H1 (cell line): Measurements from ENCODE around the gene SLC25A12. TPM values are rescaled to one million over a fixed set of nuclear protein-coding genes. Genes with fewer than 3 reads are reported as not detected.

Experiments used
- CTCF ChIA-PET: fragments of 300-600 bp; sonication (Branson Sonifier 250); formaldehyde crosslinking; loops from one replicate; lab custom pipeline; 2021; ENCODE audit not compliant: partially characterized antibody; lab: Charles Lee
- POLR2A ChIA-PET: fragments of 300-600 bp; sonication (Branson Sonifier 250); formaldehyde crosslinking; loops from one replicate; lab custom pipeline; 2021; ENCODE audit warnings: inconsistent platforms; ENCODE audit not compliant: partially characterized antibody; lab: Charles Lee
- DNase-seq, 2 experiments: peaks; one replicate each; pipeline versions ENCODE4 v3.0.0 to v3.0.0-alpha.2; 2010 to 2022; ENCODE audit warnings: low spot score in 2 of 2, low read depth in 1 of 2, mixed read lengths in 1 of 2
- FAIRE-seq: peaks from 2 replicates; lab custom pipeline; 2011; peaks lifted over from hg19 to GRCh38; lab: Jason Lieb, UNC
- H2AFZ ChIP-seq: 2 replicates; pipeline ENCODE4 v1.8.1; 2012; ENCODE audit warnings: low read length, inconsistent platforms
- H2AK5ac ChIP-seq: 2 replicates; pipeline ENCODE4 v1.6.1; 2013; ENCODE audit warnings: low read depth, low read length
- H2BK120ac ChIP-seq: replicated peaks from 2 replicates; pipeline ENCODE3; 2013; ENCODE audit warnings: low read depth, low read length, inconsistent platforms
- H2BK12ac ChIP-seq: 2 replicates; pipeline ENCODE4 v1.6.1; 2013; ENCODE audit warnings: low read depth, low read length
- H2BK15ac ChIP-seq: 2 replicates; pipeline ENCODE4 v1.6.1; 2013; ENCODE audit warnings: low read length
- H2BK20ac ChIP-seq: 2 replicates; pipeline ENCODE4 v1.6.1; 2013; ENCODE audit warnings: low read length
- H2BK5ac ChIP-seq: 2 replicates; pipeline ENCODE4 v1.6.1; 2013; ENCODE audit warnings: low read depth, low read length
- H3K14ac ChIP-seq: 2 replicates; pipeline ENCODE4 v1.6.1; 2013; ENCODE audit warnings: inconsistent platforms; ENCODE audit not compliant: insufficient read length
- H3K18ac ChIP-seq: 2 replicates; pipeline ENCODE4 v1.6.1; 2013; ENCODE audit warnings: low read length; ENCODE audit errors: extremely low read depth
- H3K23ac ChIP-seq: 2 replicates; pipeline ENCODE4 v1.6.1; 2013; ENCODE audit warnings: inconsistent platforms; ENCODE audit not compliant: insufficient read length
- H3K23me2 ChIP-seq: 2 replicates; pipeline ENCODE4 v1.6.1; 2013; ENCODE audit warnings: low read depth, low read length
- H3K27ac ChIP-seq: 2 replicates; pipeline ENCODE4 v1.6.1; 2011; ENCODE audit warnings: low read depth, low read length, inconsistent platforms
- H3K27me3 ChIP-seq, 4 experiments: replicated peaks in 1 of 4; 1 replicate in 1 of 4; 2 replicates in 3 of 4; pipeline versions ENCODE4 v1.6.1 to v1.8.1; 2011 to 2013; ENCODE audit warnings: low read length in 3 of 4, mild to moderate bottlenecking in 3 of 4, inconsistent platforms in 2 of 4, mixed read lengths in 2 of 4, moderate library complexity in 1 of 4; ENCODE audit not compliant: control insufficient read depth in 3 of 4, insufficient read depth in 3 of 4; ENCODE audit errors: extremely low read depth in 1 of 4
- H3K36me3 ChIP-seq, 4 experiments: 2 replicates each; pipeline versions ENCODE4 v1.6.1 to v1.8.1; 2011 to 2013; ENCODE audit warnings: mild to moderate bottlenecking in 4 of 4, low read length in 3 of 4, moderate library complexity in 2 of 4, control low read depth in 1 of 4, inconsistent platforms in 1 of 4; ENCODE audit not compliant: insufficient read depth in 4 of 4, control insufficient read depth in 2 of 4
- H3K4ac ChIP-seq: replicated peaks from 2 replicates; pipeline ENCODE3; 2013; ENCODE audit warnings: low read length, low read depth, mixed read lengths, inconsistent platforms; ENCODE audit not compliant: insufficient read length
- H3K4me1 ChIP-seq, 4 experiments: replicated peaks in 1 of 4; 1 replicate in 1 of 4; 2 replicates in 3 of 4; pipeline versions ENCODE4 v1.6.1 to v1.8.1; 2011 to 2013; ENCODE audit warnings: low read length in 3 of 4, inconsistent platforms in 2 of 4, mixed read lengths in 1 of 4; ENCODE audit not compliant: insufficient read depth in 4 of 4, control insufficient read depth in 3 of 4
- H3K4me2 ChIP-seq, 2 experiments: 2 replicates each; pipeline versions ENCODE4 v1.6.1 to v1.8.1; 2011 to 2013; ENCODE audit warnings: low read depth in 2 of 2, low read length in 2 of 2, control low read depth in 1 of 2, inconsistent platforms in 1 of 2, mild to moderate bottlenecking in 1 of 2; ENCODE audit not compliant: insufficient read depth in 1 of 2
- H3K4me3 ChIP-seq, 4 experiments: fragments of 200-600, 300-600 bp in 1 of 4; sonication (generic), shearing (Covaris generic), sonication (Bioruptor Twin) in 1 of 4; 2 replicates each; pipeline versions ENCODE4 v1.5.1 to v1.8.1; 2011 to 2016; ENCODE audit warnings: low read length in 4 of 4, low read depth in 3 of 4, control low read depth in 2 of 4, inconsistent platforms in 2 of 4, mild to moderate bottlenecking in 2 of 4, mixed read lengths in 1 of 4, moderate library complexity in 1 of 4; ENCODE audit not compliant: insufficient read depth in 2 of 4; ENCODE audit errors: extremely low read depth in 1 of 4
- H3K56ac ChIP-seq: replicated peaks from 2 replicates; pipeline ENCODE3; 2013; ENCODE audit warnings: low read depth, mild to moderate bottlenecking, mixed read lengths, low read length, inconsistent platforms; ENCODE audit not compliant: insufficient read length
- H3K79me1 ChIP-seq: 2 replicates; pipeline ENCODE4 v1.6.1; 2013; ENCODE audit warnings: low read depth, low read length, control low read depth
- H3K79me2 ChIP-seq, 2 experiments: 2 replicates each; pipeline versions ENCODE4 v1.6.1 to v1.8.1; 2012 to 2013; ENCODE audit warnings: low read length in 2 of 2, mild to moderate bottlenecking in 2 of 2, inconsistent platforms in 1 of 2; ENCODE audit not compliant: insufficient read depth in 2 of 2, control insufficient read depth in 1 of 2
- H3K9ac ChIP-seq, 4 experiments: replicated peaks in 1 of 4; 1 replicate in 1 of 4; 2 replicates in 3 of 4; pipeline versions ENCODE4 v1.6.1 to v1.8.1; 2011 to 2013; ENCODE audit warnings: low read depth in 3 of 4, low read length in 3 of 4, control low read depth in 2 of 4, mild to moderate bottlenecking in 2 of 4, moderate library complexity in 2 of 4, inconsistent platforms in 1 of 4; ENCODE audit errors: extremely low read depth in 1 of 4
- H3K9me3 ChIP-seq, 2 experiments: 2 replicates each; pipeline versions ENCODE4 v1.6.1 to v1.8.1; 2012 to 2013; ENCODE audit warnings: mild to moderate bottlenecking in 2 of 2, moderate library complexity in 2 of 2, control low read depth in 1 of 2, inconsistent platforms in 1 of 2, low read depth in 1 of 2, low read length in 1 of 2, mixed read lengths in 1 of 2; ENCODE audit not compliant: insufficient read depth in 2 of 2
- H4K20me1 ChIP-seq, 2 experiments: replicated peaks in 1 of 2; 2 replicates each; pipeline versions ENCODE3 to v1.8.1; 2011 to 2013; ENCODE audit warnings: inconsistent platforms in 2 of 2, low read length in 2 of 2, mild to moderate bottlenecking in 1 of 2; ENCODE audit not compliant: insufficient read depth in 2 of 2, control insufficient read depth in 1 of 2
- H4K5ac ChIP-seq: 2 replicates; pipeline ENCODE4 v1.6.1; 2013; ENCODE audit warnings: low read length, low read depth, mixed read lengths, inconsistent platforms; ENCODE audit not compliant: insufficient read length
- H4K8ac ChIP-seq: 2 replicates; pipeline ENCODE4 v1.8.0; 2013; ENCODE audit warnings: mild to moderate bottlenecking, moderate library complexity, low read length, inconsistent platforms; ENCODE audit not compliant: insufficient read depth; ENCODE audit errors: extremely low read depth
- H4K91ac ChIP-seq: replicated peaks from 2 replicates; pipeline ENCODE3; 2013; ENCODE audit warnings: low read length, mixed read lengths, inconsistent platforms; ENCODE audit not compliant: insufficient read length
- CBX5 ChIP-seq: fragments of 300-800, 300-1000 bp; sonication (generic); IDR thresholded peaks from 2 replicates; pipeline ENCODE4 v1.7.1; 2016; ENCODE audit warnings: antibody characterized with exemption, low read length, low read depth
- WGBS, 2 experiments: shearing (Covaris generic) in 1 of 2; methylation state at CpG; one replicate each; pipeline versions ENCODE4 v1.1.6 to v1.1.7; 2013 to 2015; ENCODE audit warnings: low lambda C conversion rate in 2 of 2, mixed read lengths in 2 of 2, inconsistent platforms in 1 of 2, low coverage in 1 of 2, missing lambda C conversion rate in 1 of 2; ENCODE audit not compliant: insufficient replicate concordance in 2 of 2, insufficient coverage in 1 of 2, insufficient read length in 1 of 2; ENCODE audit errors: extremely low coverage in 1 of 2, missing lambda C conversion rate in 1 of 2; 5-methylcytosine and 5-hydroxymethylcytosine counted together
- polyA plus RNA-seq, 7 experiments: library from polyadenylated mRNA; depleted of rRNA in 3 of 7; stranded (reverse) in 5 of 7; unstranded in 2 of 7; fragments of >200 nt in 5 of 7; fragments of 200-250 nt in 2 of 7; gene quantifications; 1 replicate in 5 of 7; 2 replicates in 1 of 7; 4 replicates in 1 of 7; pipeline versions ENCODE4 v1.2.1 to v1.2.3, GENCODE V29; 2011 to 2013; ENCODE audit warnings: missing spikeins in 2 of 7, mixed read lengths in 2 of 7
- total RNA-seq: library from RNA; stranded (reverse); fragmentation: NEBNext Ultra II Directional; extraction: Animal tissue kit (Norgen Biotek cat#: 25700); gene quantifications from 2 replicates; pipeline ENCODE4 v1.2.1, GENCODE V29; 2021

SLC25A12 gene
- total and polyA plus RNA-seq, 2 of the 8 experiments (the other 6 are each of a cell fraction or from before 2014, with no cell fraction given), result 7.7 to 10.2 TPM

- no peaks in the 10 kb centered on the region for H4K20me1 ChIP-seq
- no peaks in the 10 kb centered on the region for H3K27me3 ChIP-seq
- no peaks in the 10 kb centered on the region for H3K36me3 ChIP-seq
- no peak overlapping the region for H2BK5ac ChIP-seq
- H2BK120ac ChIP-seq, result no peak overlapping the region
- H3K79me1 ChIP-seq, result no peaks in the 10 kb centered on the region
- no peak overlapping the region for H3K23ac ChIP-seq
- H3K9me3 ChIP-seq, result no peaks in the 10 kb centered on the region
- CTCF ChIA-PET, result interaction anchor here (0.5 kb wide), 1 partner anchor 191 kb away, joined by 3 read pairs; no protein-coding TSS in a partner anchor
- no peak overlapping the region for H2BK12ac ChIP-seq
- no peak overlapping the region for H4K8ac ChIP-seq
- peaks cover 5% of the 10 kb centered on the region for H3K23me2 ChIP-seq
- POLR2A ChIA-PET, result interaction anchor here (1.1 kb wide), 1 partner anchor 9 kb away, joined by 4 read pairs; no protein-coding TSS in a partner anchor
- no peak overlapping the region for H3K4me2 ChIP-seq
- H2BK15ac ChIP-seq, result no peak overlapping the region
- H3K14ac ChIP-seq, result no peak overlapping the region
- no peak for TF ChIP-seq CBX5
- no peak overlapping the region for H3K4me3 ChIP-seq
- H2AK5ac ChIP-seq, result no peak overlapping the region
- no peak overlapping the region for H3K27ac ChIP-seq
- FAIRE-seq, result no peak
- H3K9ac ChIP-seq, result no peak overlapping the region
- H3K4ac ChIP-seq, result no peak overlapping the region
- H4K5ac ChIP-seq, result no peak overlapping the region
- H3K56ac ChIP-seq, result no peak overlapping the region
- H3K4me1 ChIP-seq, result no peaks in the 10 kb centered on the region; a peak in 3 of 7 replicates
- no peak overlapping the region for H2BK20ac ChIP-seq
- no peak overlapping the region for H2AFZ ChIP-seq
- no peak for DNase-seq
- 72% methylated on average over 2 of the region's 2 CpGs; no CpG with 5 or more reads in 1 of the 2 experiments for WGBS, 2 experiments
- no peak overlapping the region for H4K91ac ChIP-seq
- no peak overlapping the region for H3K18ac ChIP-seq
- peaks cover 0 to 18% of the 10 kb centered on the region in 2 experiments; a peak in 2 of 4 replicates for H3K79me2 ChIP-seq
These were observed 25.4 kb upstream of the SLC25A12 start for GRCh38 chr2:171919453-171919852.
